ENCODE measurements around the gene GSTP1. TPM values are rescaled to one million over a fixed set of nuclear protein-coding genes. Genes with fewer than 3 reads are reported as not detected.

The GSTP1 gene
- total and polyA plus RNA-seq, 9 of the 15 experiments (the other 6 are each of a cell fraction or from before 2014, with no cell fraction given) = 592 to 2,150 (median 1,204) TPM

DNA sequence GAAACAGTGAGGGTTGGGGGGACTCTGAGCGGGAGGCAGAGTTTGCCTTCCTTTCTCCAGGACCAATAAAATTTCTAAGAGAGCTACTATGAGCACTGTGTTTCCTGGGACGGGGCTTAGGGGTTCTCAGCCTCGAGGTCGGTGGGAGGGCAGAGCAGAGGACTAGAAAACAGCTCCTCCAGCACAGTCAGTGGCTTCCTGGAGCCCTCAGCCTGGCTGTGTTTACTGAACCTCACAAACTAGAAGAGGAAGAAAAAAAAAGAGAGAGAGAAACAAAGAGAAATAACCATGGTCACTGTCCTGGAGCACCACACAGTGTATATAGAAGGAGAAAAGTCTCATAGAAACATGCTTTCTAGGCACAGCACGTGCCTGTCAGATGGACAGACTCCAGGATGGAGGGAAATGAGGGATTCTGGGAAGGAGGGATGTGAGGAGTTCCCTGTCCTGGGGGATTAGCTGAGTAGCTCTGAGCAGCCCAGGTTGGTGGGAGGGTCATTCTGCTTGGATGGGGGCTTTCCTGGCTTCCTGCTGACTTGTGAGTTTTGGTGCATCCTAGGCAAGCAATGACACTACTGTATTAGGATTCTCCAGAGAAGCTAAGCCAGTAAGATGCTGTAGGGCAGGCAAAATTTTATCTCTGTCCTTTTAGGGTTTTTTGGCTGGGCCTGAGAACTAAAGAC, 3.1 kb downstream of the GSTP1 start:
- intact Hi-C loops (cut with micrococcal nuclease) = no loop called here
- CTCF ChIA-PET (ENCODE audit: low intra/inter-chr PET ratio) = no interaction called here
- no peak for FAIRE-seq
- WGBS (ENCODE audit: insufficient coverage, low coverage, missing lambda C conversion rate) = 91% methylated on average over 5 of the region's 5 CpGs
- no peak overlapping the region for H2AFZ ChIP-seq (ENCODE audit: low read depth, low read length)
- no peaks in the 10 kb centered on the region for H3K27me3 ChIP-seq (ENCODE audit: control insufficient read depth in 2 of 2, insufficient read depth in 2 of 2, low read length in 2 of 2)
- no peak overlapping the region for H3K27ac ChIP-seq (ENCODE audit: extremely low read depth, low read depth, low read length)
- no peak for DNase-seq (ENCODE audit: extremely low read depth in 1 of 4, low spot score in 3 of 4)
- in situ Hi-C loops (cut with MboI) = no loop called here
- peaks cover 14% of the 10 kb centered on the region; the same call in 1 of the 2 replicates for H4K20me1 ChIP-seq (replicated peaks; ENCODE audit: control insufficient read depth, insufficient read depth, low read length)
- no TSS peak for BruUV-seq (replicated peaks)
- peaks cover 21 to 42% of the 10 kb centered on the region in 2 experiments; a peak in 4 of 5 replicates for H3K4me1 ChIP-seq (replicated peaks in 1 of 2; ENCODE audit: control insufficient read depth in 2 of 2, insufficient read depth in 2 of 2, low read length in 2 of 2)
- no peaks in the 10 kb centered on the region for H3K9me3 ChIP-seq (replicated peaks; ENCODE audit: control insufficient read depth, insufficient read depth, low read depth, low read length)
- H3K79me2 ChIP-seq (ENCODE audit: control insufficient read depth, insufficient read depth, low read length) = peaks cover 43% of the 10 kb centered on the region
- ATAC-seq = no peak
- peaks cover 41% of the 10 kb centered on the region for H3K36me3 ChIP-seq (ENCODE audit: control insufficient read depth, insufficient read depth, low read length)
- no peak overlapping the region for H3K4me2 ChIP-seq (ENCODE audit: insufficient read depth, low read length)
- no peak overlapping the region for H3K4me3 ChIP-seq
- peak overlapping the region in 1 of 2 experiments; percentile 99; a peak in 2 of 4 replicates for H3K9ac ChIP-seq (ENCODE audit: insufficient read depth in 1 of 2, low read depth in 2 of 2, low read length in 2 of 2)
- peaks cover 5% of the 10 kb centered on the region for H3K9me1 ChIP-seq (ENCODE audit: control insufficient read depth, insufficient read depth, low read length)
- POLR2A ChIA-PET = interaction anchor here (0.6 to 1.6 kb wide), 6 partner anchors 9 to 187 kb away, joined by 3 to 5 read pairs (median 3); no protein-coding TSS in a partner anchor
- TF ChIP-seq CBFA2T3 (IDR thresholded peaks at IDR 0.05) (no peak), ZNF354B (CRISPR knock-in tag; IDR thresholded peaks at IDR 0.05) (no peak), YBX1 (IDR thresholded peaks at IDR 0.05) (no peak), ZFP30 (CRISPR knock-in tag; IDR thresholded peaks at IDR 0.05; ENCODE audit: borderline replicate concordance) (no peak), SUPT5H (IDR thresholded peaks at IDR 0.05) (peak; percentile 49; the same call in 1 of the 2 replicates), FIP1L1 (IDR thresholded peaks at IDR 0.05; ENCODE audit: low read depth, low read length, poor library complexity, severe bottlenecking) (no peak), PHTF2 (CRISPR knock-in tag; IDR thresholded peaks at IDR 0.05) (no peak), ZNF583 (CRISPR knock-in tag; IDR thresholded peaks at IDR 0.05) (no peak)
- TF ChIP-seq, protein P1, sequence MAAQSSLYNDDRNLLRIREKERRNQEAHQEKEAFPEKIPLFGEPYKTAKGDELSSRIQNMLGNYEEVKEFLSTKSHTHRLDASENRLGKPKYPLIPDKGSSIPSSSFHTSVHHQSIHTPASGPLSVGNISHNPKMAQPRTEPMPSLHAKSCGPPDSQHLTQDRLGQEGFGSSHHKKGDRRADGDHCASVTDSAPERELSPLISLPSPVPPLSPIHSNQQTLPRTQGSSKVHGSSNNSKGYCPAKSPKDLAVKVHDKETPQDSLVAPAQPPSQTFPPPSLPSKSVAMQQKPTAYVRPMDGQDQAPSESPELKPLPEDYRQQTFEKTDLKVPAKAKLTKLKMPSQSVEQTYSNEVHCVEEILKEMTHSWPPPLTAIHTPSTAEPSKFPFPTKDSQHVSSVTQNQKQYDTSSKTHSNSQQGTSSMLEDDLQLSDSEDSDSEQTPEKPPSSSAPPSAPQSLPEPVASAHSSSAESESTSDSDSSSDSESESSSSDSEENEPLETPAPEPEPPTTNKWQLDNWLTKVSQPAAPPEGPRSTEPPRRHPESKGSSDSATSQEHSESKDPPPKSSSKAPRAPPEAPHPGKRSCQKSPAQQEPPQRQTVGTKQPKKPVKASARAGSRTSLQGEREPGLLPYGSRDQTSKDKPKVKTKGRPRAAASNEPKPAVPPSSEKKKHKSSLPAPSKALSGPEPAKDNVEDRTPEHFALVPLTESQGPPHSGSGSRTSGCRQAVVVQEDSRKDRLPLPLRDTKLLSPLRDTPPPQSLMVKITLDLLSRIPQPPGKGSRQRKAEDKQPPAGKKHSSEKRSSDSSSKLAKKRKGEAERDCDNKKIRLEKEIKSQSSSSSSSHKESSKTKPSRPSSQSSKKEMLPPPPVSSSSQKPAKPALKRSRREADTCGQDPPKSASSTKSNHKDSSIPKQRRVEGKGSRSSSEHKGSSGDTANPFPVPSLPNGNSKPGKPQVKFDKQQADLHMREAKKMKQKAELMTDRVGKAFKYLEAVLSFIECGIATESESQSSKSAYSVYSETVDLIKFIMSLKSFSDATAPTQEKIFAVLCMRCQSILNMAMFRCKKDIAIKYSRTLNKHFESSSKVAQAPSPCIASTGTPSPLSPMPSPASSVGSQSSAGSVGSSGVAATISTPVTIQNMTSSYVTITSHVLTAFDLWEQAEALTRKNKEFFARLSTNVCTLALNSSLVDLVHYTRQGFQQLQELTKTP (IDR thresholded peaks at IDR 0.05; ENCODE audit: low read depth in 1 of 2, partially characterized antibody in 2 of 2) = no peak
- TF ChIP-seq, protein P2, sequence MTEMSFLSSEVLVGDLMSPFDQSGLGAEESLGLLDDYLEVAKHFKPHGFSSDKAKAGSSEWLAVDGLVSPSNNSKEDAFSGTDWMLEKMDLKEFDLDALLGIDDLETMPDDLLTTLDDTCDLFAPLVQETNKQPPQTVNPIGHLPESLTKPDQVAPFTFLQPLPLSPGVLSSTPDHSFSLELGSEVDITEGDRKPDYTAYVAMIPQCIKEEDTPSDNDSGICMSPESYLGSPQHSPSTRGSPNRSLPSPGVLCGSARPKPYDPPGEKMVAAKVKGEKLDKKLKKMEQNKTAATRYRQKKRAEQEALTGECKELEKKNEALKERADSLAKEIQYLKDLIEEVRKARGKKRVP (CRISPR knock-in tag; IDR thresholded peaks at IDR 0.05) = 0 out of 2 replicates have a peak, but pooled peaks have one; percentile 4
